Measurements from ENCODE around the gene SPNS3.

DNA sequence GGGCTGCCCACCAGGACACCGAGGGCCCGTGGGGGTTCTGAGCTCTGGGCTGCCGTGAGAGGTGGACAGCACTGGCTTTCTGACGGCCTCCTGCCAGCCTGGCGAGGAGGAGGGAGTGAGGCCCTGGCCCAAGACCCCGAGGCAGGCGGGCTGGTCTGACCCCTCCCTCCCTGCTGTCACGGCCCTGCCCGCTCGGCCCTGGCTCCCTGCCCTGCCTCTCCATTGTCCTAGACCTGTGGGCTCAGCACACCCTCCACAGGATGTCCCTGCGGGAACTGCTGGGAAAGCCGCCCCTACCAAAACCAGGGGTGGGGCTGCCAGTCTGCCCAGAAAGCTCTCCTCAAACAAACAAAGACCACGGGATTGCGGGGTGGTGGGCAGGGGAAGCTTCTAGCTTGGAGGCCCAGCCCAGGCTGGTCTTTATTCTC lies 85.6 kb downstream of the SPNS3 start:
- TF ChIP-seq RAD21 (IDR thresholded peaks at IDR 0.05 in 1 of 2, conservative IDR thresholded peaks at IDR 0.05 in 1 of 2; ENCODE audit: low read depth in 2 of 2, low read length in 2 of 2) = no peak
- TF ChIP-seq, protein P1, sequence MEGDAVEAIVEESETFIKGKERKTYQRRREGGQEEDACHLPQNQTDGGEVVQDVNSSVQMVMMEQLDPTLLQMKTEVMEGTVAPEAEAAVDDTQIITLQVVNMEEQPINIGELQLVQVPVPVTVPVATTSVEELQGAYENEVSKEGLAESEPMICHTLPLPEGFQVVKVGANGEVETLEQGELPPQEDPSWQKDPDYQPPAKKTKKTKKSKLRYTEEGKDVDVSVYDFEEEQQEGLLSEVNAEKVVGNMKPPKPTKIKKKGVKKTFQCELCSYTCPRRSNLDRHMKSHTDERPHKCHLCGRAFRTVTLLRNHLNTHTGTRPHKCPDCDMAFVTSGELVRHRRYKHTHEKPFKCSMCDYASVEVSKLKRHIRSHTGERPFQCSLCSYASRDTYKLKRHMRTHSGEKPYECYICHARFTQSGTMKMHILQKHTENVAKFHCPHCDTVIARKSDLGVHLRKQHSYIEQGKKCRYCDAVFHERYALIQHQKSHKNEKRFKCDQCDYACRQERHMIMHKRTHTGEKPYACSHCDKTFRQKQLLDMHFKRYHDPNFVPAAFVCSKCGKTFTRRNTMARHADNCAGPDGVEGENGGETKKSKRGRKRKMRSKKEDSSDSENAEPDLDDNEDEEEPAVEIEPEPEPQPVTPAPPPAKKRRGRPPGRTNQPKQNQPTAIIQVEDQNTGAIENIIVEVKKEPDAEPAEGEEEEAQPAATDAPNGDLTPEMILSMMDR (IDR thresholded peaks at IDR 0.05; ENCODE audit: control extremely low read depth in 1 of 3, insufficient read depth in 1 of 3, low read depth in 1 of 3, low read length in 3 of 3) = no peak
- no peak for TF ChIP-seq TBP (IDR thresholded peaks at IDR 0.05; ENCODE audit: low read depth, low read length)
- TF ChIP-seq POLR2A (IDR thresholded peaks at IDR 0.05; ENCODE audit: control extremely low read depth in 1 of 2, low read depth in 2 of 2, low read length in 2 of 2) = no peak
- TF ChIP-seq SIX5 (IDR thresholded peaks at IDR 0.05; ENCODE audit: low read depth, low read length) = no peak
- TF ChIP-seq PHF8 (conservative IDR thresholded peaks at IDR 0.05; ENCODE audit: low read depth, low read length) = no peak
- no peak for TF ChIP-seq CEBPB (IDR thresholded peaks at IDR 0.05; ENCODE audit: low read depth, low read length)
- no peak for TF ChIP-seq SIRT6 (IDR thresholded peaks at IDR 0.05; ENCODE audit: low read length)
- TF ChIP-seq, protein P2, sequence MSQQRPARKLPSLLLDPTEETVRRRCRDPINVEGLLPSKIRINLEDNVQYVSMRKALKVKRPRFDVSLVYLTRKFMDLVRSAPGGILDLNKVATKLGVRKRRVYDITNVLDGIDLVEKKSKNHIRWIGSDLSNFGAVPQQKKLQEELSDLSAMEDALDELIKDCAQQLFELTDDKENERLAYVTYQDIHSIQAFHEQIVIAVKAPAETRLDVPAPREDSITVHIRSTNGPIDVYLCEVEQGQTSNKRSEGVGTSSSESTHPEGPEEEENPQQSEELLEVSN (IDR thresholded peaks at IDR 0.05) = no peak
- no peak for TF ChIP-seq SP1 (IDR thresholded peaks at IDR 0.05; ENCODE audit: low read depth, low read length)
- TF ChIP-seq, protein P3, sequence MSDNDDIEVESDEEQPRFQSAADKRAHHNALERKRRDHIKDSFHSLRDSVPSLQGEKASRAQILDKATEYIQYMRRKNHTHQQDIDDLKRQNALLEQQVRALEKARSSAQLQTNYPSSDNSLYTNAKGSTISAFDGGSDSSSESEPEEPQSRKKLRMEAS (IDR thresholded peaks at IDR 0.05) = no peak
